GM21528 (cell line): ENCODE data around the gene TRIM28.
"Not testable (repeated sequence)": the region's sequence is repeated elsewhere in the genome, so short reads cannot be mapped to it uniquely, and the experiment has no call there.

Experiments
- ATAC-seq: cut with Tn5 transposase; IDR thresholded peaks from one replicate; pipeline ENCODE4 v1.9.1; 2021; ENCODE audit warnings: mild to moderate bottlenecking, moderate library complexity; ENCODE audit not compliant: unreplicated experiment, low FRiP score

TRIM28 gene

GRCh38 chr19:58572818-58573657, 29.2 kb downstream of the TRIM28 start, which contains the start of gene MZF1:
Gene MZF1, minus strand, starts transcription at chr19:58573335. Its CDS starts 1,946 bp downstream, at chr19:58571389.
- ATAC-seq = peak; percentile 61

DNA sequence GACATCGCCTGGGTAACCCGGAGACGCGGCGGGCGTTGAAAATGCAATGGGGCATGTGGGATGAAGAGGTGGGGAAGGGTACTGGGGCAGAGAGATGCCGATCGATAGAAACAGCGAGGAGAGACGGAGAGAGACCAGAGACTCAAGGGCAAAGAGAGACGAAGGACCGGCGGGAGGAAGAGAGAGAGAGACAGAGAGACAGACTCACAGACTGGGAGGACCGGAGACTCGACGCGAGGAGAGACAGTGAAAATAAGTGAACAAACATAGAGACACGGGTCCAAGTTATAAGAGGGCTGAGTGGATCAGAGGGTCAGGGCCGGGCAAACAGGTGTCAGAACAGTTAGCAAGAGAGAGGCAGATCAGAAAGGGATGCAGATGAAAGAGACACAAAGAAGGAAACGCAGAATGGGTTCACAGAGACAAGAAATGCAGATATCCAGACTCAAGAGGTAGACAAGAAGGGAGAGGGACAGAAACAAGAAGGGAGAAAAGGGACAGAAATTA, 29.8 kb downstream of the TRIM28 start:
- ATAC-seq = no peak

DNA sequence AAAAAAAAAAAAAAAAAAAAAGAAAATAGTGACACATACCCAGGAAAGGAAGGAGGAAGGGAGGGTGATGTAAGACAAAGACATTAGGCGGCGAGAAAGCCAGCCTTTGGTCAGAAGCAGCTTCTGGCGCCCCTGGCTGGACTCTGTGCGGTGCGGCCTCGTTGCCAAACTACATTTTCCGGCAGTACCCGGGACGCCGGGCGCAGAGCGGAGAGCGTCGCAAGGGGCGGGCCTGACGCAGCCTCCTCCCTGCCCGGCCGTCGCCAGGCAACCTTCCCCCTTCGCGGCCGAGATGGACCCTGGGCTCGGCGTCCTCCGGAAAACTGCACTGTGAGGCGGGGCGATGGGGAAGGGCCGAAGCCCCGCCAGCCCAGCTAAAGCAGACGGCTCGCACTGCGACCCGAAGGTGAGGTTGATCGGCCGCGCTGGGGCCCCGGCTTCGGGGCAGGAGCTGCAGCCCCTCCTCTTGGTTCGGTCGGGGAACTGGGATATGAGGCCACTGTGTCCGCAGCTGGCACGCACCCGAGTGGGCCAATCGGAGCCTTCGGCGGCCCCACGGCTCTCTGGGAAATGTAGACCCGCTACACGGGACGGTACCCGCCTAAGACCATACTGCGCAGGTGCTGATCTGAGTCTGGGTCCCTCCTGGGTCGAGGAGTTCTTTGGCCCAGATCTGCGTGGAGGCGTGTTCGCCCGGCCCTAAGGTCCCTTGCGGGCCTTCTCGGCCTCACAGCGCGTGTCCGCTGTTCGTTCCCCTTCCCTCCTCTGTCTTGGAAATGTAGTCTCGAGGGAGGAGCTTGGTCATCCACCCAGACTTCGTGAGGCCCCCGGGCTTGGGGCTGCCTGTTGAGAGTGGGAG, 31.5 kb downstream of the TRIM28 start:
- ATAC-seq = peak; percentile 45

- not testable (repeated sequence) for ATAC-seq
Observed at GRCh38 chr19:58577581-58577980, 33.7 kb downstream of the TRIM28 start.

DNA sequence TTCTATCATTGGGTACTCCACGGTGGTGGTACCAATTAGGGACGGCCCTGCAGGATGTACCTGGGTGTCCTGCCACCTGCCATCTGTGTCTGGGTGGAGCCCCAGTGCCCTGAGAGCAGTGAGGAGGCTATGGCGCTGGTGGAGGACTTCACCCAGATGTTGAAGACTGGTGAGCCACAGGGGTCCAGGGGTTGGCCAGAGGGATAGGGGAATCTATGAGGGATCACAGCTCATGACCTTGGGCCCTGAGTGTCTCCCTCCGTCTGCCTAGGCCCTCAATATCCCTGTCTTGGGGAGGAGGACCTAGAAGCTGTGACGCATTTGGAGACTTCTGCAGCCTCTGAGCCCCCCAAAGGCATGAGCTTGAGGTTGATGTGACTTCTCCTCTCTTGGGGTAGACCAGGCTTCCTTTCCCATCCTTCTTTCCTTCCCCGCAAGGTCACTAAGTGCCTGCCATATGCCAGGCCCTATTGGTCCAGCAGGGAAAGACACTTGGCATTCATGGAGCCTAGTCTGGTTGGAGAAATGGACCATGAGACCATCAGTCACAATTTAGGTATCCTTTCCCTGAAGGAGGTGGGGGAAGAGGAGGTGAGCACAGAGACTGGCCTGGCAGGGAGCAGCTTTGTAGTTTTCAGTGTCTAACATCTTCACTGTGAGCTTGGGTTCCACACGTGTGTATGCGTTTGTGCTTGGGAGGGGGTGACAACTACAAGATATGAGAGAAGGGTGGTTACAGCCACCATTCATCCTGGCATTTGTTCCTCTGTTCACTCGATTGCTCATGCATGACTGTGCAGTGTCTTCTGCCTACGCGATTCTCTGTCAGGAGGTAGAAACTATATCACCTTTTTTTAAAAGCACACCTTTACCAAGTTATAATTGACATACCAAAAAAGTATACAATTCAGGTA, 34.4 kb downstream of the TRIM28 start:
- ATAC-seq = no peak

DNA sequence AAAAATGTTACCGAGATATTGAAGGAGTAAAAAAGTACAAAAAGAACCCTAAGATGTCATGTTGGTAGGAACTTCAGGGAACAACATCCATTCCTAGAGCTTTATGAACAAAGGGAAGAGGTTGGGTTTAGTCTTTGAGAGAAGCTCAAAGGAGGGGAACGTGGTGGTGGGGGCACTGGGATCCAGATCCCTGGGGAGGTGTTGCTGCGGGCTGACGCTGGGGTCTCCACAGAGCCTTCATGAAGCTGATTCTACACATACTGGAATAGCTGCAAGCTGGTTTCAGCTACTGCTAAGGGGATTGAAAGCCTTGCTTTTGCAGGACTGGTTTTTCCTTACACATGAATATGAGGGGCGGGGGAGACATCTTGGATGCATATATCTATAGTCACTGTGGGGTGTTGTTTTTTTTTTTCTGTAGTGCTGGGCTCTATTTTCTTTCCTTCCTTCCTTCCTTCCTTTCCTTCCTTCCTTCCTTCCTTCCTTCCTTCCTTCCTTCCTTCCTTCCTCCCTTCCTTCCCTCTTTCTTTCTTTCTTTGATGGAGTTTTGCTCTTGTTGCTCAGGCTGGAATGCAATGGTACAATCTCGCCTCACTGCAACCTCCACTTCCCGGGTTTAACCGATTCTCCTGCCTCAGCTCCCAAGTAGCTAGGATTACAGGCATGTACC, 35.7 kb downstream of the TRIM28 start:
- ATAC-seq = no peak

DNA sequence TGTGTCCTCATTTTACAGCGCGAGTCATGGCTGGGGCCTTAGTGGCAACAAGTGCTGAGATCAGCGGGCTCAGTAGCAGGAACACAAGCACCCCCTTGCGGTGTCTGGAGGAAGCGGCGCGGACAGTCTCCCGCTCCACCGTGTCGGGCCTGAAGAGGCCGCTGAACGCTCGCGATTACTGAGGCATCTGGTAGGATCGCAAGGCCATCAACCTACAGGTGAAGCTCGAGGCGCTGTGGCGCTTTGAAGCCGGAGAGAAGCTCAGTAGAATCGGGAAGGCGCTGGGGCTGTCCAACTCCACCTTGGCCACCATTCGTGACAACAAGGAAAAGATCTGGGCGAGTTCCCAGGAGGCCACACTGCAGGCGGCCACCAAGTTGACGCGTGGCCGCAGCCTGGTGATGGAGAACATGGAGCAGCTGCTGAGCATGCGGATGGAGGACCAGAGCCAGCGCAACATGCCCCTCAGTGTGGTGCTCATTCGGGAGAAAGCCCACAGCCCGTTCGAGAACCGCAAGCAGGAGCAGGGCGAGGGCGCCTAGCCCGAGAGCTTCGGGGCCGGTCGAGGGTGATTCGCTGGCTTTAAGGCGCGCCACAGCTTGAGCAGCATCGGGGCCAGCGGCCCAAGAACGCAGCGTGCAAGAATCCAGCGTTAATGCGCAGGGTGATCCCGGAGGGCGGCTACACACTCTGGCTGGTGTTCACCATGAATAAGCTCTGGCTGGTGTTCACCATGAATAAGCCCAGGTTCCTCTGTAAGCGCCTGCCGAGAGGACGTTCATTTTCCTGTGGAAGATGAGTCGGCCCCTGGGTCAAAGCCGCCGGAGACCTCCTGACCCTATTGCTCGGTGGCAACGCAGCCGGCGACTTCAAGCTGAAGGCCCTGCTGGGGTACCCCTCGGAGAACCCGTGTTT, 37.6 kb downstream of the TRIM28 start:
- ATAC-seq = peak; percentile 49

- ATAC-seq = no peak
Observed at GRCh38 chr19:58582985-58583384, 39.1 kb downstream of the TRIM28 start.

DNA sequence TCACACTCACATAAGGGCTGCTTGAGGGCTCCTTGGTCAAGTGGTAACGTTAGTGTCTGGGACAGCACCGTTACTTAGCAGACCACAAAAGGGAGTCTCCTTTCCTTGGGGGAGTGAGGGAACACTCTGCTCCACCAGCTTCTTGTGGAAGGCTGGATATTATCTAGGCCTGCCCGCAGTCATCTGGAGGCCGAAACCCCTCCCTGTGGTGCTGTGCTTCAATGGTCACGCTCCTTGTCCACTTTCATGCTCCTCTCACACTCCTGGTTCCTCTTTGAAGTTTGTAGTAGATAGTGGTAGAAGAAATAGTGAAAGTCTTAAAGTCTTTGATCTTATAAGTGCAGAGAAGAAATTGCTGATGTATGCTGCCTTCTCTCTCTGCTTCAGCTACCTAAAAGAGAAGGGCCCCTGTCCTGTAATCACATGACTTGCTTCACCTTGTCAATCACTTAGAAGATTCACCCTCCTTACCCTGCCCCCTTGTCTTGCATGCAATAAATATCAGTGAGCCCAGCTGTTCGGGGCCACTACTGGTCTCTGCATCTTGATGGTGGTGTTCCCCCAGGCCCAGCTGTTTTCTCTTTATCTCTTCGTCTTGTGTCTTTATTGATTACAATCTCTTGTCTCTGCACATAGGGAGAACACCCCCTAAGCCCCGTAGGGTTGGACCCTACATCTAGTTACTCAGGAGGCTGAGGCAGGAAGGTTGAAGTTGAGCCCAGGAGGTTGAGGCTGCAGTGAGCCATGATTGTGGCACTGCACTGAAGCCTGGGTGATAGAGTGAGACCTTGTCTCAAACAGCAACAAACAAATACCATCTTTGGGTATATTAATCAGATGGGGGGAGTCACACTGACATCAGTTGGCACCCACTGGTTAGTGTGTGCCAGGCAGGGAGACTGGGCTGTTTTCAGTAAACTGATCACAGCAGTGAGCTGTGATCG, 40.9 kb downstream of the TRIM28 start:
- ATAC-seq = no peak

GRCh38 chr19:58585442-58586132, 41.7 kb downstream of the TRIM28 start:
- no peak for ATAC-seq

DNA sequence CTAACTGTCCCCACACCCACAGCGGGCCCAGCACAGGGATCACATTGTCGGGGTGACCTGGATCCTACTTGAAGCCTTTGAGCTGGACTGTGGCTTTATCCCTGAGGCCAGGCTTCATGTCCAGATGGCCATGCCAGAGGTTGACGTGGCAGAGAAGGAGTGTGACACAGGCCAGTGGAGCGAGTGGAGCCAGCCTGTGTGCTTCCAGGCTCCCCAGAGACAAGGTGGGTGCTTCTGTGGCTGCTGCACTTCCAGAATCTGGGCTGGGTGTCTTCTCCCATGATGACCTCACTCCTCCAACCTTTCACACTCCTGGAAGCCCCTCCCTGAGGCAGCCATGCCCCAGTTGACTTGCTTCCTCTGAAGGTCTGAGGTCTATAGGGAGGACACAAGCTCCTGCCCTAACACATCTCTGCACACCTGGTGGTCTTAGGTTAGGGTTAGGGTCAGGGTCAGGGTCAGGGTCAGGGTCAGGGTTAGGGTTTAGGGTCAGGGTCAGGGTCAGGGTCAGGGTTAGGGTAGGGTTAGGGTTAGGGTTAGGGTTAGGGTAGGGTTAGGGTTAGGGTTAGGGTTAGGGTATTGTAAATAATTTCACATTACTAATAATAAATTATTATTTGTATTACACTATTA, 42.4 kb downstream of the TRIM28 start:
- ATAC-seq = no peak
